ENCODE results near the gene SLC36A3. TPM values are rescaled to one million over a fixed set of nuclear protein-coding genes. Genes with fewer than 3 reads are reported as not detected.

Gene SLC36A3
- total RNA-seq, 1 experiment from 2014 or later: not detected

DNA sequence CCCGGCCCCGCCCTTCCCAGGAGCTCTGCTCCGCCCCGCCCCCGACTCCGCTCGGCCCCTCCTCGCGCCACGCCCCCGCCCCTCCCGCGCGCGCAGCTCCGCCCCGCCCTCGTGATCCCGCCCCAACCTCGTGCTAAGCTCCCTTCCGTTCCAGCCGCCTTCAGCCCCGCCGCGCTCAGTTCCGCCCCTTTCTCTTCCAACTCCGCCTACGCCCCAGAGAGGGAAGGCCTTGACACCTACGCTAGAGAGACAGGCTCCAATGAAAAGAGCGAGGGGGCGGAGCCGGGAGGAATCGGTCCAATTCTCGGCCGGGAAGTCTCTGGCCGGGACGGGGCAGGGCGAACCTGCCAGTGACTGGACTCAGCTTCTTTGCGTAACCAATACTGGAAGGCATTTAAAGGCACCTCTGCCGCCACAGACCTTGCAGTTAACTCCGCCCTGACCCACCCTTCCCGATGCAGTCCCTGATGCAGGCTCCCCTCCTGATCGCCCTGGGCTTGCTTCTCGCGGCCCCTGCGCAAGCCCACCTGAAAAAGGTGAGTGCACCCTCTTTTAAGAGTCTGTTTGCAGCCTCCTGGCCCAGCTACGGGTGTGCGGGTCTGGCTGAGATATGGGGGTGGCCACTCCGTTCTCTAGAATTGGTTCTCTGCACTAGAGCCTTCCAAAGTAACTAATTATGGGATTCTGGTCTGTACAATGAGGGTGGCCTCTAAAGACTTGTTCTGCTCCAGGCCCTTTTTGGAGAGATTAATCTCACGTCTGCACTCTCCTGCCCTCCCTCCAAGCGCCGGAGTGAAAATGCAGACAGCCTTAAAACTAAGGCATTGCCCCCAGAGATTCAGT is 50.6 kb downstream of the SLC36A3 start, which contains the start of gene GM2A:
Gene GM2A, plus strand, starts transcription at position 424 of the 843 bp plus-strand sequence. Its CDS starts 32 bp downstream, at position 456.
- Histone ChIP-seq H3K9me2 (ENCODE audit: insufficient read depth) (no peaks in the 10 kb centered on the region), H3K79me2 (ENCODE audit: insufficient read depth, low read length) (no peaks in the 10 kb centered on the region), H3K4me1 (ENCODE audit: control insufficient read depth in 1 of 2, insufficient read depth in 2 of 2, low read length in 2 of 2) (peaks cover 3 to 34% of the 10 kb centered on the region in 2 experiments; a peak in 3 of 4 replicates), H3K4me2 (ENCODE audit: low read length) (peak within 1 kb of the TSS; percentile 98), H3K36me3 (ENCODE audit: control insufficient read depth in 1 of 2, insufficient read depth in 2 of 2, low read length in 2 of 2) (no peaks in the 10 kb centered on the region), H3K9ac (ENCODE audit: low read length) (peak within 1 kb of the TSS; percentile 76), H4K20me1 (ENCODE audit: insufficient read depth) (no peaks in the 10 kb centered on the region), H3K4me3 (replicated peaks in 1 of 2; ENCODE audit: low read depth in 1 of 2, low read length in 2 of 2) (peak within 1 kb of the TSS; percentile 70 to 83), H3K27me3 (ENCODE audit: insufficient read depth, low read length) (no peaks in the 10 kb centered on the region), H2AFZ (ENCODE audit: low read depth, low read length, poor library complexity, severe bottlenecking) (peak within 1 kb of the TSS; percentile 90), H3K27ac (ENCODE audit: low read depth, low read length) (no peak within 1 kb of the TSS; the same call in 1 of the 2 replicates), H3K9me3 (ENCODE audit: control insufficient read depth in 1 of 2, insufficient read depth in 1 of 2, low read depth in 1 of 2, low read length in 2 of 2) (no peaks in the 10 kb centered on the region)
- ATAC-seq (peak; percentile 98), DNase-seq (ENCODE audit: low read depth, low spot score) (peak; percentile 99)
- ChIA-PET RAD21 (ENCODE audit: low non-redundant PET in 1 of 2, low total read pairs in 2 of 2, uncharacterized antibody in 2 of 2, unreplicated experiment in 2 of 2) (interaction anchor here (0.6 to 1.3 kb wide), 7 partner anchors 14 to 271 kb away, joined by 3 to 7 read pairs (median 4); partner anchors contain the start of gene CCDC69 (in 1 of the 2)), CTCF (interaction anchor here (0.6 to 1.9 kb wide), 21 partner anchors 11 to 518 kb away, joined by 3 to 11 read pairs (median 4); partner anchors contain the start of gene CCDC69), POLR2A (interaction anchor here (0.7 to 2.7 kb wide), 10 partner anchors 10 to 518 kb away, joined by 3 to 10 read pairs (median 4); partner anchors contain the start of genes CCDC69 and G3BP1)
- intact Hi-C loops (cut with micrococcal nuclease): loop anchor here (10.0 kb wide), 1 partner anchor 492 kb away; no protein-coding TSS in a partner anchor
- TSS peak; percentile 75 for BruUV-seq (replicated peaks)
- no peak; the same call in 1 of the 2 replicates for TF ChIP-seq ELF1 (IDR thresholded peaks at IDR 0.05; ENCODE audit: borderline replicate concordance, low read depth)
- TF ChIP-seq CBX3 (IDR thresholded peaks at IDR 0.05; ENCODE audit: low read depth): no peak; the same call in 1 of the 2 replicates
- no peak for TF ChIP-seq FOSL1 (IDR thresholded peaks at IDR 0.05; ENCODE audit: low read depth)
- TF ChIP-seq, protein P1, sequence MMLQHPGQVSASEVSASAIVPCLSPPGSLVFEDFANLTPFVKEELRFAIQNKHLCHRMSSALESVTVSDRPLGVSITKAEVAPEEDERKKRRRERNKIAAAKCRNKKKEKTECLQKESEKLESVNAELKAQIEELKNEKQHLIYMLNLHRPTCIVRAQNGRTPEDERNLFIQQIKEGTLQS (IDR thresholded peaks at IDR 0.05): no peak
- peak; percentile 84 for TF ChIP-seq POLR2AphosphoS5 (IDR thresholded peaks at IDR 0.05; ENCODE audit: low read depth, low read length)
- TF ChIP-seq YY1 (IDR thresholded peaks at IDR 0.05; ENCODE audit: extremely low read depth, insufficient replicate concordance, low read depth, low read length): no peak
- TF ChIP-seq ZFX (IDR thresholded peaks at IDR 0.05): no peak
- TF ChIP-seq EZH2phosphoT487 (IDR thresholded peaks at IDR 0.05; ENCODE audit: borderline replicate concordance): no peak
- TF ChIP-seq, protein P2, sequence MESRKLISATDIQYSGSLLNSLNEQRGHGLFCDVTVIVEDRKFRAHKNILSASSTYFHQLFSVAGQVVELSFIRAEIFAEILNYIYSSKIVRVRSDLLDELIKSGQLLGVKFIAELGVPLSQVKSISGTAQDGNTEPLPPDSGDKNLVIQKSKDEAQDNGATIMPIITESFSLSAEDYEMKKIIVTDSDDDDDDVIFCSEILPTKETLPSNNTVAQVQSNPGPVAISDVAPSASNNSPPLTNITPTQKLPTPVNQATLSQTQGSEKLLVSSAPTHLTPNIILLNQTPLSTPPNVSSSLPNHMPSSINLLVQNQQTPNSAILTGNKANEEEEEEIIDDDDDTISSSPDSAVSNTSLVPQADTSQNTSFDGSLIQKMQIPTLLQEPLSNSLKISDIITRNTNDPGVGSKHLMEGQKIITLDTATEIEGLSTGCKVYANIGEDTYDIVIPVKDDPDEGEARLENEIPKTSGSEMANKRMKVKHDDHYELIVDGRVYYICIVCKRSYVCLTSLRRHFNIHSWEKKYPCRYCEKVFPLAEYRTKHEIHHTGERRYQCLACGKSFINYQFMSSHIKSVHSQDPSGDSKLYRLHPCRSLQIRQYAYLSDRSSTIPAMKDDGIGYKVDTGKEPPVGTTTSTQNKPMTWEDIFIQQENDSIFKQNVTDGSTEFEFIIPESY (IDR thresholded peaks at IDR 0.05; ENCODE audit: extremely low read depth, insufficient replicate concordance, low read length): no peak
- TF ChIP-seq, protein P3, sequence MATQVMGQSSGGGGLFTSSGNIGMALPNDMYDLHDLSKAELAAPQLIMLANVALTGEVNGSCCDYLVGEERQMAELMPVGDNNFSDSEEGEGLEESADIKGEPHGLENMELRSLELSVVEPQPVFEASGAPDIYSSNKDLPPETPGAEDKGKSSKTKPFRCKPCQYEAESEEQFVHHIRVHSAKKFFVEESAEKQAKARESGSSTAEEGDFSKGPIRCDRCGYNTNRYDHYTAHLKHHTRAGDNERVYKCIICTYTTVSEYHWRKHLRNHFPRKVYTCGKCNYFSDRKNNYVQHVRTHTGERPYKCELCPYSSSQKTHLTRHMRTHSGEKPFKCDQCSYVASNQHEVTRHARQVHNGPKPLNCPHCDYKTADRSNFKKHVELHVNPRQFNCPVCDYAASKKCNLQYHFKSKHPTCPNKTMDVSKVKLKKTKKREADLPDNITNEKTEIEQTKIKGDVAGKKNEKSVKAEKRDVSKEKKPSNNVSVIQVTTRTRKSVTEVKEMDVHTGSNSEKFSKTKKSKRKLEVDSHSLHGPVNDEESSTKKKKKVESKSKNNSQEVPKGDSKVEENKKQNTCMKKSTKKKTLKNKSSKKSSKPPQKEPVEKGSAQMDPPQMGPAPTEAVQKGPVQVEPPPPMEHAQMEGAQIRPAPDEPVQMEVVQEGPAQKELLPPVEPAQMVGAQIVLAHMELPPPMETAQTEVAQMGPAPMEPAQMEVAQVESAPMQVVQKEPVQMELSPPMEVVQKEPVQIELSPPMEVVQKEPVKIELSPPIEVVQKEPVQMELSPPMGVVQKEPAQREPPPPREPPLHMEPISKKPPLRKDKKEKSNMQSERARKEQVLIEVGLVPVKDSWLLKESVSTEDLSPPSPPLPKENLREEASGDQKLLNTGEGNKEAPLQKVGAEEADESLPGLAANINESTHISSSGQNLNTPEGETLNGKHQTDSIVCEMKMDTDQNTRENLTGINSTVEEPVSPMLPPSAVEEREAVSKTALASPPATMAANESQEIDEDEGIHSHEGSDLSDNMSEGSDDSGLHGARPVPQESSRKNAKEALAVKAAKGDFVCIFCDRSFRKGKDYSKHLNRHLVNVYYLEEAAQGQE (IDR thresholded peaks at IDR 0.05; ENCODE audit: low read depth): no peak
- TF ChIP-seq POLR2A (IDR thresholded peaks at IDR 0.05; ENCODE audit: borderline replicate concordance, extremely low read depth, insufficient read depth, insufficient read length): peak; percentile 39
- TF ChIP-seq TCF7L2 (IDR thresholded peaks at IDR 0.05; ENCODE audit: borderline replicate concordance, extremely low read depth, insufficient read depth, insufficient read length): peak; percentile 54
- TF ChIP-seq ZNF274 (IDR thresholded peaks at IDR 0.05; ENCODE audit: low read depth, low read length): no peak
- TF ChIP-seq, protein P4, sequence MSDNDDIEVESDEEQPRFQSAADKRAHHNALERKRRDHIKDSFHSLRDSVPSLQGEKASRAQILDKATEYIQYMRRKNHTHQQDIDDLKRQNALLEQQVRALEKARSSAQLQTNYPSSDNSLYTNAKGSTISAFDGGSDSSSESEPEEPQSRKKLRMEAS (IDR thresholded peaks at IDR 0.05): peak; percentile 95
- TF ChIP-seq JUND (IDR thresholded peaks at IDR 0.05): no peak
- TF ChIP-seq SIN3A (IDR thresholded peaks at IDR 0.05; ENCODE audit: low read depth): no peak
- peak; percentile 87 for TF ChIP-seq SP1 (IDR thresholded peaks at IDR 0.05; ENCODE audit: low read depth)
- TF ChIP-seq EGR1 (IDR thresholded peaks at IDR 0.05; ENCODE audit: low read depth): peak; percentile 98
- no peak for TF ChIP-seq RAD21 (IDR thresholded peaks at IDR 0.05; ENCODE audit: low read depth)
